D721Med (cell line): ENCODE data around the gene ZFHX2.

Experiments used
- DNase-seq: peaks from one replicate; pipeline ENCODE4 v3.0.0; 2011; ENCODE audit warnings: low spot score; ENCODE audit not compliant: insufficient read length
- FAIRE-seq: peaks from 2 replicates; lab custom pipeline; 2011; peaks lifted over from hg19 to GRCh38; lab: Jason Lieb, UNC
- CTCF ChIP-seq: IDR thresholded peaks from 2 replicates; pipeline ENCODE4 v1.5.1; 2012; ENCODE audit warnings: mild to moderate bottlenecking, control low read depth; ENCODE audit not compliant: insufficient read depth; ENCODE audit errors: missing control alignments

The ZFHX2 gene

DNA sequence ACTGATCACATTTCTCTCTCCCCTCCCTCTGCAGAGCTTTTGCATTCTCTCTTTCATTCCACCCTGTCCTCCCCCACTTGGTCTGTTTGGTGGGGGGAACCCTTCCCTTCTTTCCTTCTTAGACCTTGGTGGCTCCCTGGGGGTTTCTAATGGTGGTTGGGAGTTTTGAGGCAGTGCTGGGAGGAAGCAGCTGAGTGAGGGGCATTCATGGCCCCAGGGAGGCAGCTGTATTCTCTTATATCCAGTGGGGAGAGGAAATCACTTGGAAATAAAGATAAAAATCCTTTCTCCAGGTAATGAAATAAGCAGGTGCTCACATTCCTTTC lies 68.8 kb downstream of the ZFHX2 start:
- DNase-seq = no peak
- FAIRE-seq = no peak
- TF ChIP-seq CTCF = no peak

- peak; percentile 27 for TF ChIP-seq CTCF
- DNase-seq (no peak), FAIRE-seq (no peak)
These were observed 69.4 kb downstream of the ZFHX2 start for GRCh38 chr14:23481979-23482822.

DNA sequence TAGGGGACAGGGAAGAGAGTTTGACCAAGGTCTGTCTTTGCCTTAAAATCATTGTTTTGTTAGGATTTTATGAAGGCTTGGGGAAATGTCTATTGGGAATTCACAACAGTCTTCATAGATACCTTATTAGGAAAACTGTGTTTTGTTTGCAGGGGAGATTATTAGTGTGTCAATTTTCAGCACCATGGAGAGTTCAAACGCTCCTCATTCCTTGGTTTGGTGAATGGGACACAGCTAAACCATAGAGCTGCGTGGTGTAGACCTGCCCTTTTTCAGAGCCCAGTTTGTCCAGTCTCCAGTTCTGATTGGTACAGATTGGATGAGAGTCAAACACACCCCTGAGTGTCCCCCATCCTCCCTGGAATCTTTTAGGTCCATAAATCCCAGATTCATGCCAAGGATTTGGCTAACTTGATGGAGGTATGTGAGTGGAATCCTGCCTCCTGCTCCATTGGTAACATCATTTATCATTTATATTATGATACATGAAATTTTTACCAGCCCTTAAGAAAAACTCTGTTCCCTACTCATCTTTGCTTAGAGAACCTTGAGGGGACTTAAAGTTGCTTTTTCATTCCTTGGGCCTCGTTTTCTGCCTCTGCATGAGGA lies 70.1 kb downstream of the ZFHX2 start:
- no peak for TF ChIP-seq CTCF
- DNase-seq (no peak), FAIRE-seq (no peak)

DNA sequence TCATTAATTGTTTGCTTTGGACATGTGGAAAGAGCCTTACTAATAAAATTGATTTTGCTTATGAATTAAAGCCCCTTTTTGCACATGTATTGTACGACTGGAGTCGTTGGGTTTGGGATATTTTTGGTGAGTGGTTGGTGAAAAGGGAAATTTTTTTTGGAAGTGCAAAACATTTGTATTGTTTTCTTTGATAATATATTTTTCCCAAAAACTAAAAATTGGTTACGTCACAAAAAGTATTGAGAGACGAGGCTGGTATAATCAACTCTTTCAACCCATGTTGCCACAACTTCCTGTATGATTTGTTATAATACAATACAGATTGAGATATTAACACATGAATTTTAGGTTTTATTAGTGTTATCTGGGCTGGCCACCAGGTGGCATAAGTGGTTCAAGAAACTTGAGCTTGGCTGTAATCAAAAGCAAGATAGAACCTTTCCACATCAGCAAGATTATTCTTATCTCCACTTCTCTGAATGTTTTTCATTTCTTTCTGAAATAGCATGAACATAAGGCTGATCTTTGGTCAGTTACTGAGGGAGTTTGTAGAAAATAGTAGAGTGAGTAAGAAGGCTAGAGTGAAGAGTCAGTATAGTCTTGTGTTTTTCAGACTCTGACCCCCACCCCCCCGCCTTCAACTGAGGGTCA lies 73.3 kb downstream of the ZFHX2 start:
- DNase-seq (no peak), FAIRE-seq (no peak)
- TF ChIP-seq CTCF = peak; percentile 82

GRCh38 chr14:23470947-23471346 lies 80.6 kb downstream of the ZFHX2 start:
- DNase-seq (no peak), FAIRE-seq (no peak)
- TF ChIP-seq CTCF = no peak
